Common myeloid progenitor, CD34-positive (primary cell): ENCODE measurements around the gene ZNF789.
A peak's percentile ranks its signal among the peaks of the same experiment; 100 is the strongest.

Experiments used
- CTCF ChIA-PET: fragments of 350-600 bp; sonication (Branson Sonifier 250); formaldehyde crosslinking; loops from one replicate; lab custom pipeline; 2021; ENCODE audit warnings: antibody characterized with exemption; lab: Charles Lee
- POLR2A ChIA-PET: fragments of 350-600 bp; sonication (Branson Sonifier 250); formaldehyde crosslinking; loops from one replicate; lab custom pipeline; 2021; ENCODE audit warnings: antibody characterized with exemption; lab: Charles Lee
- DNase-seq, 3 donors: peaks; one replicate each; pipeline versions ENCODE4 v3.0.0 to v3.0.0-alpha.2; 2013
- H3K27ac ChIP-seq, 2 experiments: 1 replicate in 1 of 2; 2 replicates in 1 of 2; pipeline ENCODE4 v1.7.0; 2013; ENCODE audit warnings: inconsistent platforms in 2 of 2, low read length in 2 of 2, mild to moderate bottlenecking in 2 of 2, low read depth in 1 of 2, moderate library complexity in 1 of 2; ENCODE audit not compliant: severe bottlenecking in 2 of 2, insufficient read depth in 1 of 2, poor library complexity in 1 of 2
- H3K27me3 ChIP-seq, 5 experiments: replicated peaks in 2 of 5; 1 replicate in 3 of 5; 2 replicates in 2 of 5; pipeline versions ENCODE4 v1.6.1 to v1.7.0; 2013; ENCODE audit warnings: low read length in 4 of 5, mild to moderate bottlenecking in 2 of 5, moderate library complexity in 2 of 5, inconsistent platforms in 1 of 5; ENCODE audit not compliant: insufficient read depth in 5 of 5, control insufficient read depth in 4 of 5
- H3K36me3 ChIP-seq, 4 experiments: 1 replicate in 2 of 4; 2 replicates in 2 of 4; pipeline versions ENCODE4 v1.6.1 to v1.7.0; 2013; ENCODE audit warnings: low read length in 3 of 4, control low read depth in 1 of 4, mild to moderate bottlenecking in 1 of 4; ENCODE audit not compliant: control insufficient read depth in 4 of 4, insufficient read depth in 4 of 4
- H3K4me1 ChIP-seq, 4 experiments: 1 replicate in 3 of 4; 2 replicates in 1 of 4; pipeline versions ENCODE4 v1.6.1 to v1.7.1; 2013; ENCODE audit warnings: low read length in 3 of 4, mild to moderate bottlenecking in 3 of 4, control low read depth in 1 of 4, inconsistent platforms in 1 of 4, moderate library complexity in 1 of 4; ENCODE audit not compliant: control insufficient read depth in 4 of 4, insufficient read depth in 4 of 4; ENCODE audit errors: control extremely low read depth in 1 of 4
- H3K4me3 ChIP-seq, 7 experiments: 1 replicate in 4 of 7; 2 replicates in 3 of 7; pipeline versions ENCODE4 v1.5.1 to v1.7.0; 2013; ENCODE audit warnings: mild to moderate bottlenecking in 7 of 7, low read length in 6 of 7, moderate library complexity in 6 of 7, inconsistent platforms in 2 of 7, low read depth in 2 of 7, control low read depth in 1 of 7; ENCODE audit not compliant: insufficient read depth in 4 of 7, control insufficient read depth in 1 of 7; ENCODE audit errors: extremely low read depth in 1 of 7
- H3K9me3 ChIP-seq, 5 experiments: 1 replicate in 4 of 5; 2 replicates in 1 of 5; pipeline versions ENCODE4 v1.6.1 to v1.7.1; 2013; ENCODE audit warnings: low read length in 4 of 5, mild to moderate bottlenecking in 2 of 5, inconsistent platforms in 1 of 5, low read depth in 1 of 5, moderate library complexity in 1 of 5; ENCODE audit not compliant: control insufficient read depth in 4 of 5, insufficient read depth in 2 of 5; ENCODE audit errors: control extremely low read depth in 1 of 5
- WGBS: methylation state at CpG from one replicate; pipeline ENCODE4 v1.1.5; 2013; ENCODE audit not compliant: insufficient coverage; 5-methylcytosine and 5-hydroxymethylcytosine counted together

The ZNF789 gene

DNA sequence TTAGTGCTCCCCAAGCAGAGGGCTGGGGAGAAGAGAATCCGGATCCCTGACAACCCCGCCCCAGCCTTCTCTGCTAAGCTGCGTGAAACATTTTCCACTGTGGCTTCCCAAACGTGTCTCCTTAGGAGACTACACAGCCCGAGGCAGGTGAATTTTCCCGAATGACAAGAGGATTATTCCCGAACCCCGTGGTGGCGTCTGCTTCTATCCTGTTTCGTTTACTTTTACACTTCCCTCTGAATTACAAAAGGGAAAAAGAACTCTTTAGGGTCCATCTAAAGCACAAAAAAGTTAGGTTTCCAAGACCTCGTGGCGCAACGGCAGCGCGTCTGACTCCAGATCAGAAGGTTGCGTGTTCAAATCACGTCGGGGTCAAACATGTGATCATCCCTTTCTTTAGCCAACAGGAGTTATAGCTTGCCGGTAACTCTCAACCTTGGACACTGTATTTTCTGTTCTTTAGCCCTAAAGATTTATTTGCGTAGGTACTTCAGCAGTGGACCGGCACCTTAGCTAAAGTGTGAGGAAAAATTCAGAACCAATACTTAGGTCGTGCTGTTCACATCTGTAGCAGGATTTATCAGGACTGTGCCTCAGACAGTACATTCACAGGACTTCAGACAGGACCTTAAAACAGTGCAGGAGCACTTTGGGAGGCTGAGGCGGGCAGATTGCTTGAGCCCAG, 3.2 kb upstream of the ZNF789 start:
- Histone ChIP-seq H3K9me3 (no peaks in the 10 kb centered on the region), H3K4me3 (no peak overlapping the region), H3K27me3 (peaks cover 0 to 7% (median 0%) of the 10 kb centered on the region in 5 experiments), H3K36me3 (peaks cover 0 to 3% (median under 1%) of the 10 kb centered on the region in 4 experiments), H3K4me1 (peaks cover 6 to 30% (median 19%) of the 10 kb centered on the region in 4 experiments), H3K27ac (no peak overlapping the region)
- ChIA-PET POLR2A (no interaction called here), CTCF (interaction anchor here (0.6 kb wide), 1 partner anchor 24 kb away, joined by 3 read pairs; no protein-coding TSS in a partner anchor)
- DNase-seq, result no peak
- WGBS, result 58% methylated on average over 15 of the region's 23 CpGs

DNA sequence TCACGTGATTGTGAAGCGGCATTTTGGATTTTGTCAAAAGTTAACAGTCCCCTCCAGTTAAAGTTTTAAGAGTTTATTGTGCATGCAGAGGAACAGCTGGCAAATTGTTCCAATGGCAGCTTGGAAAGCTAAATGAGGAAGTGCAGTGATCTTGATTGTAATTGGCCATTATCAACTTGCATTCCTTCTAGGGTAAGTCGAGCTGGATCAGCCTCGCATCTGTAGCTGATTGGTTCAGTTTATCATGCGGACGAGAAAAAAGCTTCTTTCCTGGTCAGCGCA, 566 bp downstream of the ZNF789 start:
- ChIA-PET CTCF (interaction anchor here (0.9 to 2.7 kb wide), 2 partner anchors 18 to 31 kb away, joined by 3 to 11 read pairs; partner anchors contain the start of gene ZKSCAN5), POLR2A (interaction anchor here (0.7 kb wide), 1 partner anchor 361 kb away, joined by 3 read pairs; no protein-coding TSS in a partner anchor)
- peaks cover 4 to 12% (median 10%) of the 10 kb centered on the region in 4 experiments for H3K4me1 ChIP-seq
- H3K9me3 ChIP-seq, result no peaks in the 10 kb centered on the region
- peaks cover 0 to 7% (median 0%) of the 10 kb centered on the region in 5 experiments for H3K27me3 ChIP-seq
- WGBS, result 0% methylated on average over 6 of the region's 7 CpGs
- peaks cover 2 to 22% (median 6%) of the 10 kb centered on the region in 4 experiments for H3K36me3 ChIP-seq
- peak; percentile 77 to 93 (median 89) for DNase-seq
- peak overlapping the region; percentile 81 to 100 (median 91) for H3K4me3 ChIP-seq
- peak overlapping the region; percentile 54 to 89 for H3K27ac ChIP-seq

DNA sequence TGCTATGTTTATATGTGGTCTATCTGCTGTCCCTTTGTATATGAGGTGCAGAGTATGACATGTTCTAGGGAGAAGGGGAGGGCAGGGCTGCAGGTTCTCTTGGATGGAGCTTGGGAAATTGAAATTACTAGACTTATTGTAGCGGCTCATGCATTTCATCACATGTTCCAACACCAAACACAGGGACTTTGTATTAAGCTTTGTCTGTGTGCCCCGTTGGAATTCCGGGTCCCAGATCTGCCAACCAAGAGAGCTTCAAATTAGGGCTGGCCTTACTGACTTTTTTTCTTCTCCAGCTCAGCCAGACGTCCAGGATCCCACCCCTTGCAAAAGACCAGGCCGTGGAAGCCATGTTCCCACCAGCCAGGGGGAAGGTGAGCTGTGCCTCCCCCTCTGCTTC, 3.4 kb downstream of the ZNF789 start:
- Histone ChIP-seq H3K4me1 (peaks cover 4 to 17% (median 13%) of the 10 kb centered on the region in 4 experiments), H3K4me3 (no peak overlapping the region), H3K36me3 (peaks cover 7 to 47% (median 16%) of the 10 kb centered on the region in 4 experiments), H3K9me3 (no peaks in the 10 kb centered on the region), H3K27me3 (peaks cover 0 to under 1% (median 0%) of the 10 kb centered on the region in 5 experiments), H3K27ac (no peak overlapping the region)
- ChIA-PET CTCF (interaction anchor here (0.6 to 1.1 kb wide), 3 partner anchors 13 to 39 kb away, joined by 3 read pairs; no protein-coding TSS in a partner anchor), POLR2A (no interaction called here)
- no peak for DNase-seq
- WGBS, result 98% methylated on average over 4 of the region's 5 CpGs

DNA sequence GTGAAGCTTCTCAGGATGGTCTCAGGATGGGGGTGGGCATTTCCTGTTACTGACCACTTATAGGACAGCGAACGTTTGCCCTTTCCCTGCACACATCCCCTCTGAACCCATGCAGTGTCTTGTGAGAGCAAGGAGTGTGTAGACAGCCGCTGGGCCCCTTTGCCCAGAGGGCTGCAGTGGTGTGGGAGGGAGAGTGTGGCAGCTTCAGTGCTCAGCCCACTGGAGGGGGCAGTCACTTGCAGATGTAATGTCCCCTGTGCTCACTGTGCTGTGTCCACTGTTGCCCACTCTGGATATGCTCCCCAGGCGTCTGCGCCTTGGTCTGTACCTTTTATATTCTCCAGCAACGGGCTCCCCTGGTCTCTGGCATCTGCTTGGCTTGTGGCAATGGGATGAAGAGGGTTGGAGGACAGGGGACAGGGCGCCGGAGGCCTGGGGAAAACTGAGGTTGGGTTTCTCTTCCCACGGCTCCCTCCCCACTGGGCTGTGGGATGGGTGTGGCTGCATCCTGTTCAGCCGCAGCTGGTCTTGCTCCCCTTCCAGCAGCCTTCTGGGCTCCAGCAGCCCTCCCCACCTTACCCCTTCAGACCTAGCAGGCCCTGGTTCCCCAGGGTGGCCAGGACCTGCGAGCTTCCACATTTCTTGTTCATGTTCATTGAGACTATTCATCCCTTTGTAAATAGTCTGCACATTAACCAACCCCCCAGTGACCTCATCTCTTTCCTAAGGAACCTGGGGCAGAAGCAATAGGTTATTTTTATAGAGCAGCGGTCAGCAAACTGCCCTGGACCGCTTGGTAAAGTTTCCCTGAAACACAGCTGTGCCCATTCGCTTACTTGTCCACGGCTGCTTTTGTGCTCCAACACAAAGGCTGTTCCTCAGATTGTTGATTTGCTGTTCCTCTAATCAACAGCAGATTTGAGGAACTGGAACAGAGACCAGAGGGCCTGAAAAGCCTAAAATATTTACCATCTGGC, 6.1 kb downstream of the ZNF789 start:
- Histone ChIP-seq H3K27ac (no peak overlapping the region), H3K27me3 (no peaks in the 10 kb centered on the region), H3K4me1 (peaks cover 0 to 12% (median 6%) of the 10 kb centered on the region in 4 experiments), H3K9me3 (no peaks in the 10 kb centered on the region), H3K4me3 (no peak overlapping the region), H3K36me3 (peaks cover 7 to 55% (median 16%) of the 10 kb centered on the region in 4 experiments)
- ChIA-PET POLR2A (no interaction called here), CTCF (interaction anchor here (1.5 kb wide), 1 partner anchor 13 kb away, joined by 4 read pairs; no protein-coding TSS in a partner anchor)
- DNase-seq, result no peak
- 59% methylated on average over 10 of the region's 15 CpGs for WGBS

DNA sequence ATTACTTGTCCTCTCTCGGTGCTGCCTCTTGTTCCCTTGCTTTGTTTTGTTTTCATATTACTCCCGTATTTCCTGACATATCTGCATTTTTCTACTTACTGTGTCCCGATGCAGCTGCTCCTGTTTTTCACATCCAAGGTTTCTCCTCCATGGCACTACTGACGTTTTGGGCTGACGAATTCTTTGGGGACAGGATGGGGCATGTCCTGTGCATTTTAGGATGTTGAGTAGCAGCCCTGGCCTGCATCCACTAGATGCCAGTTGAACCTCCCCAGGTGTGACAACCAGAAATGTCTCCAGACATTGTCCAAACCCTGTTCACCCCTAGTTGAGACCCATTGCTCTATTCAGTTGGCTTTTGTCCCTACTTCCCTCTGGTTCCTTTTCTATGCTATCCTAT, 12.4 kb downstream of the ZNF789 start:
- H3K4me1 ChIP-seq, result no peaks in the 10 kb centered on the region
- H3K4me3 ChIP-seq, result no peak overlapping the region
- H3K9me3 ChIP-seq, result no peaks in the 10 kb centered on the region
- 86% methylated on average over 2 of the region's 5 CpGs for WGBS
- H3K36me3 ChIP-seq, result peaks cover 5 to 39% (median 22%) of the 10 kb centered on the region in 4 experiments
- no peak for DNase-seq
- H3K27me3 ChIP-seq, result no peaks in the 10 kb centered on the region
- H3K27ac ChIP-seq, result no peak overlapping the region
- POLR2A ChIA-PET, result no interaction called here
- CTCF ChIA-PET, result interaction anchor here (0.7 kb wide), 1 partner anchor 13 kb away, joined by 3 read pairs; no protein-coding TSS in a partner anchor

DNA sequence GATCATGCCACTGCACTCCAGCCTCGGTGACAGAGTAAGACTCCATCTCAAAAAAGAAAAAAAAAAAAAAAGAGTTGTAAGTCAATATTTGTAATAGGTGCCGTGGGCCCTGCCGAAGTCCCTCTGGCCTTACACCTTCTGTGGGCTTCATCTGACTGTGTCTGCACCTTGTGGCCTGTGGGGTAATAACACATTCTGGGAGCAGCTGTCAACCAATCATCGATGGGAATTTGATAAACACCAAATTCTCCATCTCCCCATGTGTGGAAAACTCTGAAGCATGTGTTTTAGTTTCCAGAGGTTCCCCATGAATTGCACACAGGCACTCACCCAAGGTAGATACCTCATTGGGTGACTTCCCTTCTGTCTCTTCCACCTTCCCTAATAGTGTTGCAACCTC, 16.5 kb downstream of the ZNF789 start:
- CTCF ChIA-PET, result interaction anchor here (0.6 to 1.0 kb wide), 3 partner anchors 13 to 405 kb away, joined by 3 read pairs; no protein-coding TSS in a partner anchor
- DNase-seq, result peak in 2 of 3 donors; percentile 34 to 52

More for the DNA sequence above, 16.5 kb downstream of the ZNF789 start:
- Histone ChIP-seq H3K27me3 (no peaks in the 10 kb centered on the region), H3K36me3 (peaks cover 17 to 46% (median 33%) of the 10 kb centered on the region in 4 experiments), H3K27ac (no peak overlapping the region), H3K9me3 (peaks cover 6 to 20% (median 12%) of the 10 kb centered on the region in 5 experiments), H3K4me1 (no peaks in the 10 kb centered on the region), H3K4me3 (no peak overlapping the region)
- WGBS, result 100% methylated on average over 4 of the region's 4 CpGs
- POLR2A ChIA-PET, result no interaction called here
